Activated naive CD4-positive, alpha-beta T cell (primary cell): Measurements from ENCODE around the gene USP51.
"Not testable (repeated sequence)": the region's sequence is repeated elsewhere in the genome, so short reads cannot be mapped to it uniquely, and the experiment has no call there.

Experiments
- DNase-seq, 4 experiments: peaks; one replicate each; lab custom pipeline; 2025; lab: John Stamatoyannopoulos, UW

Gene USP51

GRCh38 chrX:55489314-55490009, at the start of gene USP51:
USP51 (minus strand) TSS chrX:55489848; CDS start chrX:55488939, 909 bp downstream.
- peak in 2 of 4 experiments; percentile 14 to 20 for DNase-seq

GRCh38 chrX:55524487-55524886, 34.8 kb upstream of the USP51 start:
- no peak for DNase-seq

GRCh38 chrX:55523356-55523755, 33.7 kb upstream of the USP51 start:
- DNase-seq = no peak

GRCh38 chrX:55522596-55523276, 33.1 kb upstream of the USP51 start:
- no peak for DNase-seq

- DNase-seq = no peak
These were observed 32.0 kb upstream of the USP51 start for GRCh38 chrX:55521687-55522086.

GRCh38 chrX:55516794-55517481, 27.3 kb upstream of the USP51 start:
- DNase-seq = not testable (repeated sequence)

GRCh38 chrX:55513045-55513737, 23.5 kb upstream of the USP51 start:
- not testable (repeated sequence) for DNase-seq

GRCh38 chrX:55508410-55509152, 18.9 kb upstream of the USP51 start:
- not testable (repeated sequence) for DNase-seq

- not testable (repeated sequence) for DNase-seq
These were observed 18.1 kb upstream of the USP51 start for GRCh38 chrX:55507699-55508098.

- DNase-seq = not testable (repeated sequence)
These were observed 17.4 kb upstream of the USP51 start for GRCh38 chrX:55507010-55507409.

- no peak for DNase-seq
These were observed 1.3 kb upstream of the USP51 start for GRCh38 chrX:55490974-55491373.

- DNase-seq = no peak
These were observed 473 bp upstream of the USP51 start for GRCh38 chrX:55490121-55490520.

- DNase-seq = peak; percentile 8 to 68 (median 30)
These were observed 895 bp downstream of the USP51 start for GRCh38 chrX:55488593-55489313.

GRCh38 chrX:55488006-55488592, 1.5 kb downstream of the USP51 start:
- DNase-seq = no peak

- no peak for DNase-seq
These were observed 2.5 kb downstream of the USP51 start for GRCh38 chrX:55487143-55487542.

GRCh38 chrX:55486736-55487135, 2.9 kb downstream of the USP51 start:
- DNase-seq = no peak

- DNase-seq = no peak
These were observed 4.7 kb downstream of the USP51 start for GRCh38 chrX:55484948-55485347.

- no peak for DNase-seq
These were observed 9.1 kb downstream of the USP51 start for GRCh38 chrX:55480390-55481062.

GRCh38 chrX:55479956-55480355, 9.7 kb downstream of the USP51 start:
- not testable (repeated sequence) for DNase-seq

- not testable (repeated sequence) for DNase-seq
These were observed 23.9 kb downstream of the USP51 start for GRCh38 chrX:55465791-55466190.
